ENCODE results near the gene NT5DC2. TPM values are rescaled to one million over a fixed set of nuclear protein-coding genes. Genes with fewer than 3 reads are reported as not detected.

NT5DC2 gene
- total RNA-seq, 1 donor from 2014 or later = 39.7 TPM

DNA sequence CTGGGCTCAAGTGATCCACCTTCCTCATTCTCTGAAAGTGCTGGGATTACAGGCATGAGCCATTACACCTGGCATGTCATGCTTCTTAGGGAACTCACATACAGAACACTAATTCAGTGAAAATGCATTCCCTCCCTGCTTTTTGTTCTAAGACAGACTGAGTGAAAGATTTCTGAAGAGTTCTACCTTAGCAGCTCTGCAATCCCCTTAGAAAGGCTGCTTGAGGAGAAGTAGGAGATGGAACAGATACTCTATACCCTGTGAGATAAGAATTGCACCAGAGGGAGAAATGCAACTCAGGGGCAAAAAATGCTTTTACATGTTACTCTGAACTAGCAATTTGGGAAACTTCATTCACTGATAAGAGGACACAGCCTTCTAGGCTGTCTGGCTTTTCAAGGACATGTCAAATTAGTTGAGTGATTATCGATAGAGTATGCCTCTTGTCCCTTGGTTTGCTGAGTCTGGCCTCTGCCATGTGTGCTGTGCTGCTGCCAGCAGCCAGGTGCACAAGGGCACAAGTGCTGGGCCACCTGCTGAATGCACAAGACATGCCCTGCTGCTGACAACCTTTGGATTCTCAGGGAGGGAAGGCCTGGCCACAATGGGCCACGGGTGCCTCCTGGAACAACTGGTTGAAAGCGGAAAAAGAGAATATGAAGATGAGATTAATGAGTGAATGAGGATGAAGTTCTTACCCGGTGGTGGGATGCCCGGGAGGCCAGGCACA, 20.5 kb upstream of the NT5DC2 start:
- DNase-seq (no peak), ATAC-seq (no peak)
- TF ChIP-seq, protein P1, sequence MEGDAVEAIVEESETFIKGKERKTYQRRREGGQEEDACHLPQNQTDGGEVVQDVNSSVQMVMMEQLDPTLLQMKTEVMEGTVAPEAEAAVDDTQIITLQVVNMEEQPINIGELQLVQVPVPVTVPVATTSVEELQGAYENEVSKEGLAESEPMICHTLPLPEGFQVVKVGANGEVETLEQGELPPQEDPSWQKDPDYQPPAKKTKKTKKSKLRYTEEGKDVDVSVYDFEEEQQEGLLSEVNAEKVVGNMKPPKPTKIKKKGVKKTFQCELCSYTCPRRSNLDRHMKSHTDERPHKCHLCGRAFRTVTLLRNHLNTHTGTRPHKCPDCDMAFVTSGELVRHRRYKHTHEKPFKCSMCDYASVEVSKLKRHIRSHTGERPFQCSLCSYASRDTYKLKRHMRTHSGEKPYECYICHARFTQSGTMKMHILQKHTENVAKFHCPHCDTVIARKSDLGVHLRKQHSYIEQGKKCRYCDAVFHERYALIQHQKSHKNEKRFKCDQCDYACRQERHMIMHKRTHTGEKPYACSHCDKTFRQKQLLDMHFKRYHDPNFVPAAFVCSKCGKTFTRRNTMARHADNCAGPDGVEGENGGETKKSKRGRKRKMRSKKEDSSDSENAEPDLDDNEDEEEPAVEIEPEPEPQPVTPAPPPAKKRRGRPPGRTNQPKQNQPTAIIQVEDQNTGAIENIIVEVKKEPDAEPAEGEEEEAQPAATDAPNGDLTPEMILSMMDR (IDR thresholded peaks at IDR 0.05) = no peak
- Histone ChIP-seq H3K4me3 (no peak overlapping the region), H3K4me1 (no peaks in the 10 kb centered on the region), H3K27ac (no peak overlapping the region), H3K9me3 (no peaks in the 10 kb centered on the region), H3K27me3 (no peaks in the 10 kb centered on the region), H3K36me3 (peaks cover 93% of the 10 kb centered on the region)
- intact Hi-C loops (cut with DNase I) = no loop called here

DNA sequence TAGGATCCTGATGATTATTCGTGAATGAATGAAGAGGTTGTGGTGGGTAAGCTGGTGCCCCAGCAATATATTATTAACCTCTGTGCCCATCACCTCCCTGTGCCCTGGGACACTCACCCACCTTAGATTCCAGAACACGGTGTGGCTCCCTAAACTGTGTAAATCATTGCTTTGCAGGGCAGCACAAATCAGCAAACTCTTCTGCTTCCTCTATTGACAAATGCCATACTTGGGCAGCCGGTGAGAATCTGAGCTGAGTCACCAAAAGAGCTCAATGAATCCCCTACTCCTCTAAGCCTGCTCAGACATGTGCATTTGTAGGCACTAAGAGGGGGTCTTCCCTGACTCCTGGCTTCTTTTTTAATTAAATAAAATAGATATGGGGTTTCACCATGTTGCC, 18.4 kb upstream of the NT5DC2 start:
- TF ChIP-seq, protein P1 (IDR thresholded peaks at IDR 0.05) = no peak
- H3K27ac ChIP-seq = no peak overlapping the region
- intact Hi-C loops (cut with DNase I) = no loop called here

DNA sequence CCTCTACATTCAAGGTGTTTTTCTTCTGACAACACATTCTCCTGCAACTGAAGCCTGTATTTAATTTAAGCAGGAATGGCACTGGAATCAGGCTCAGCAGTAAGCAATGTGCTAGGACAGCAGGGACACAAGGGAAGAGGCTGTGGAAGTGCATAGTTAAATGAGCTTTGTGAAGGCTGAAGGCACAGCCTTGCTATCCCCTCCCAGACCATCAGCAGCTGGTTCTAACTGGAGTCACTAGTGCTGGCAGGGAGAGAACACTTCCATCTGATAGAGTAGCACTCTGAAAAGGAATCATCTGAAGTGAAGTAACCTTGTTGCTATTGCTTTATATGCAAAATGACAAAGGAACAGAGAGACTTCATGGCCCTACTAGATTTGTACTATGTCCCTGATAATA, 17.5 kb upstream of the NT5DC2 start:
- no peak overlapping the region for H3K4me3 ChIP-seq
- H3K9me3 ChIP-seq = no peaks in the 10 kb centered on the region
- H3K27ac ChIP-seq = no peak overlapping the region
- H3K36me3 ChIP-seq = peaks cover 94% of the 10 kb centered on the region
- DNase-seq (no peak), ATAC-seq (peak; percentile 33)
- TF ChIP-seq, protein P1 (IDR thresholded peaks at IDR 0.05) = no peak
- intact Hi-C loops (cut with DNase I) = no loop called here
- no peaks in the 10 kb centered on the region for H3K4me1 ChIP-seq
- no peaks in the 10 kb centered on the region for H3K27me3 ChIP-seq

More for the DNA sequence above, 18.4 kb upstream of the NT5DC2 start:
- H3K4me3 ChIP-seq = no peak overlapping the region
- H3K27me3 ChIP-seq = no peaks in the 10 kb centered on the region
- no peaks in the 10 kb centered on the region for H3K4me1 ChIP-seq
- no peaks in the 10 kb centered on the region for H3K9me3 ChIP-seq
- ATAC-seq = peak; percentile 74
- H3K36me3 ChIP-seq = peaks cover 93% of the 10 kb centered on the region
- no peak for DNase-seq

DNA sequence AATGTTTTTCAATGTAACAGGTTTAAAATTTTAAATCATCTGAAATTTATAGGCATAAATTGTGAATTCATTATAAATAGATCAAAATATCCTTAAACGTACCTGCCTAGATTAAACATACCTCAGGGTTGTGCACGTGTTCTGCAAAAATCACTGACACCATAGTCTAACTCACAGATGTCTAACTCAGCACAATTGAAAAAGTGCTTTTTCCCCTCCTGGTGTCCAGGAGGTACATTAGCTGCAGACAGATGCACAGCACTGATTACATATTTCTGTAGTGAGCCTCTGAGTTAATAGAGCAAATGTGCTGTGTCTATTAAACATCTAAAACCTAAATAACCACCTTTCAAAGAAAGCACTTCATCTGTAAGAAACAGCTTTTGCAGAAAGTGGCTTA, 13.5 kb upstream of the NT5DC2 start:
- TF ChIP-seq, protein P1 (IDR thresholded peaks at IDR 0.05) = no peak
- Histone ChIP-seq H3K36me3 (peaks cover 88% of the 10 kb centered on the region), H3K4me3 (no peak overlapping the region), H3K9me3 (no peaks in the 10 kb centered on the region), H3K27ac (no peak overlapping the region), H3K27me3 (no peaks in the 10 kb centered on the region), H3K4me1 (no peaks in the 10 kb centered on the region)
- ATAC-seq (no peak), DNase-seq (no peak)
- intact Hi-C loops (cut with DNase I) = no loop called here

DNA sequence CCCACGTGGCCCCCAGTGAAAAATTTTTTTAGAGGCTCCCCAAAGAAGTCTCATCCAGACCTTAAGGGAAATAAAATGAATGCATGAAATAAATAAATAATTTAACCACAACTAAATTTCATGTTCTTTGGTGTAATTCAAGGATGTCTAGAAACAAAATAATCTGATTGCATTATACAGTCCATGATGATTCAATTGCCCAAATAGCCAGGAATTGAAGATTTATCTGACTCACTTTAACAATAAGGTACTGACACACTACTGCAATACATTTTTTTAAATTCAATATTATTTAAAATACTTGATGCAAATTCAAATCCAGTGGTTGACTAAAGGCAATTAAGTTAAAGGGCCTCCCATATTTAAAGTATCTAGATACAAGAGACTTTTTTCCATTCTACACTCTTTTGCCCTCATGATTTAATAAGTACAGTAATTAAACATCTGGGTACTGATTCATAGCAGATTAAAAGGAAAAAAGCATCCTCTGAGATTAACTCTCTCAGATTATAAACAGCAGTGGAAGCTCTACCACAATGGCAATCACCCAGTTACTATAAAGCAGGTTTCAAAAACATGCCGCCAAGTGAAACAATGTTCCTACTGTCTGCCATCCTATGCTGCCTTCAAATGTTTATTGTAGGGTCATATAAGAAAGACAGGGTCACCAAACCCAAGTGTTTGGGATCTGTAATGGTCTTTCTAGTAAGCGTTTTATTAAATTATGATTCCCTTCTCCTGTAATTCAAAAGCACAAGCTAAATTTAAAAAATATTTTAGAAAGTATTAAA, 12.6 kb upstream of the NT5DC2 start:
- H3K27me3 ChIP-seq = no peaks in the 10 kb centered on the region
- DNase-seq (no peak), ATAC-seq (no peak)
- intact Hi-C loops (cut with DNase I) = no loop called here
- H3K27ac ChIP-seq = peak overlapping the region; percentile 14
- peaks cover 80% of the 10 kb centered on the region for H3K36me3 ChIP-seq
- no peaks in the 10 kb centered on the region for H3K4me1 ChIP-seq
- H3K4me3 ChIP-seq = no peak overlapping the region
- H3K9me3 ChIP-seq = no peaks in the 10 kb centered on the region
- TF ChIP-seq, protein P1 (IDR thresholded peaks at IDR 0.05) = no peak

Measured in upper lobe of right lung (tissue), 1 donor.